KG1 (cell line): Measurements from ENCODE around the gene TOMM5.

Source experiments
- DNase-seq: peaks from one replicate; lab custom pipeline; 2025; lab: John Stamatoyannopoulos, UW

TOMM5 gene

DNA sequence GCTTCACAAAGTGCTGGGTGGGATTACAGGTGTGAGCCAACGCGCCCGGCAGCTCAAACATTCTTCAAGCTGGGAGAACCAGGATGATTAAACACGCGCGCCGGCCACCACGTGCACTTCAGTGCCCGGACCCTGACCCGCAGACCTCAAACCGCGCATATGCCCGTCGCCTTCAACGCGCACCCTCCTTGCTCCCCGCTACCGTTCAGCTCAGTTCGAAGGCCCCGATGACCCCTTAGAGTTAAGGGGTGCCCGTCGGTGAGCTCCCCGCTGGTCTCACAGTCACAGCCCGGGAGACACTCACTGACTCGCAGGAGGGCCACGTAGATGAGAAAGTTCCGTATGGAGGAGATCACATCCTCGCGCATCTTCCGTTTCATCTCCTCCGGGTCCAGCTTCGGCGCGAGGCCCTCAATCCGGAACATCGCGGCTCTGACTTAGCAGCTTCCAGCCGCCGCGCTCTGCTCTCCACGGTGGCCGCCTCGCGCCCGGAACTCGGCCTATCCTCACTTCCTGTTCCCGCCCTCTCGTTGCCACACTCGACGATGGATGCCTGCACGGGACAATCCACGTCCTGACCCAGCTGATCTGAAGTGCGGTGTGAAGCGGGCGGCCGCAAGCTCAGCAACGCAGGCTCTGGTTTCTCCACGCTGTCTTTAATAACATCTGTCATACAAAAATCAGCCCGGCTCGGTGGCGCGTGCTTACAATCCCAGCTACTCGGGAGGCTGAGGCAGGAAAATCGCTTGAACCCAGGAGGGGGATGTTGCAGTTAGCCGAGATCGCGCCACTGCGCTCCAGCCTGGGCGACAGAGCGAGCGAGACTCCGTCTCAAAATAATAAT lies at the start of gene TOMM5:
Gene TOMM5 (minus strand): TSS at position 490 of the 844 bp plus-strand sequence. CDS start 65 bp downstream, at position 425.
- DNase-seq: peak; percentile 81

DNA sequence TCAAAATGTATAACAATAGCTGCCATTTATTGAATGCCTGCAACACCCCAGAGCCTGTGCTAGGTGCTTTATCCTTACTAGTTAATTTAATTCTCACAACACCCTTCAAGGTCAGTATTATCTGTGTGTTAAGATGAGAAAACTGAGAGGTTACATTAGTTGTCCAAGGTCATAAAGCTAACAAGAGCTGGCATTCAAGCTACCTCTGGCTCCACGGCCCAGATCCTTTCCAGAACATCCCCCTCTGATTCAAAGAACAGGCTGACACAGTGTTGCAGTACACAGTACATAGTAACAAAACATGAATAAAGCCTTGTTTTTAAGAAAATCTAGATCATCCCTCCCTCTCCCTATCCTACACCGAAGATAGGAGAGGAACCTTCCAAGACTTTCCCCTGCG lies 48.9 kb upstream of the TOMM5 start:
- DNase-seq: no peak

DNA sequence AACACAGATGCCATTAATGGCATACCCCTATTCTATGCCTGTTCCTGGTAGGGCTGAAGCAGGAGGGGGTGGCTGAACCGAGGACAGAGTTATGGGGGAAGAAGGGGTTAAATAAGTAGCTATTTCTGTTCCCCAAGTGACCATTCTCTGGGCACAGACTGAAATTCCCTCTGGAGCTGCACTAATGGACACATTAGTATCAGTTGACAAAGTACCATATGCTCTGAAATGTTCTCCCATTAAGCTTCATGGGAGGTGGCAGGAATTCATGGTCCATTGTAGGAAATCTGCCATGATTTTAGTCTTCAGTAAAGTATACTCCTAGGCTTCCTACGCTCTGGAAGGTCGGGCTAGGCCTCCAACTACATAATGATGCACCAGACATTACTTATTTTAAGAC lies 47.8 kb upstream of the TOMM5 start:
- no peak for DNase-seq

DNA sequence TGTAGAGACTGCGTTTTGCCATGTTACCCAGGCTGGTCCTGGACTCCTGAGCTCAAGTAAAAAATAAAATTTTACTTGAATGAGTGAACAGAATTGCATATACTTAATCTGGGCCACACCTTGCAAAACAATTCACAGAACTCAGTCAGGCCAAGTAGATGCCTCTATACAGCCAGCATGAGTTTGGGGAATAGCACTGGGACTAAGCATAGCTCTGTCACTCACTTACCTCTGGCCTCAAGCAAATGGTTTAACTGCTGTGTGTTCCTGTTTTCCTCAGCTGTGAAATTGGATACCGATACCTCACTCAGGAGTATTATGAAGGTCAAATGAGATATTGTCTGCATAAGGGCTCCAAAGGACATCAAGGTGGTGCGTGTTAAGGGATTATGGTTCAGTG lies 47.4 kb upstream of the TOMM5 start:
- DNase-seq: no peak

DNA sequence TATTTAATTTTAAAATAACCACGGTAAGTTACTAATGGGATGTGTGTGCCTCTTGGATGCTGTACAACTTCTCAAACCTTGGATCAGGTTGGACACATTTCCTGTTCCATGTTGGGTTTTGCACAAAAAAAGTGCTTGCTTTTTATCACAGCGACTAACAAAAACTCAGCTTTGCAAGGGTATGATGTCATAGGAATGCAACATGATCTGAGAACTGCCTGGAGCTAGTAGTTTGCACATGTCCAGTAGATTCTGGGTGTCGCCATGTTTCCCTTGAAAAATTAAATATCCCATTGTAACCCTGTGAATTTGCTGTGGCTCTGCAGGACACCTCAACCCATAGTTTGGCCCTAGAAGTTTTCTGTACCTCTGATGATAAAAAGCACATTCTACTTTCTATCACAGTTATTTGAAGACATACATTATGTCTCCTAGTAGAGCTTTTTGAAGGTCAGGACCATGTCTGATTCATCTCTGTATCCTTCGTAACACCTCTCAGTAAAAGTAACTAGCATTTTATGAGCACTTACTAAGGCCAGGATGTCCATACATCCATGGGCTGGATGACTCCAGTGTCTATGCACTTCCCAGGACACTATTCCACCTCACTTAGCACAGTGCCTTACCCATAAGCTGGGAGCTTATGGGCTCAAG lies 46.8 kb upstream of the TOMM5 start:
- DNase-seq: no peak

DNA sequence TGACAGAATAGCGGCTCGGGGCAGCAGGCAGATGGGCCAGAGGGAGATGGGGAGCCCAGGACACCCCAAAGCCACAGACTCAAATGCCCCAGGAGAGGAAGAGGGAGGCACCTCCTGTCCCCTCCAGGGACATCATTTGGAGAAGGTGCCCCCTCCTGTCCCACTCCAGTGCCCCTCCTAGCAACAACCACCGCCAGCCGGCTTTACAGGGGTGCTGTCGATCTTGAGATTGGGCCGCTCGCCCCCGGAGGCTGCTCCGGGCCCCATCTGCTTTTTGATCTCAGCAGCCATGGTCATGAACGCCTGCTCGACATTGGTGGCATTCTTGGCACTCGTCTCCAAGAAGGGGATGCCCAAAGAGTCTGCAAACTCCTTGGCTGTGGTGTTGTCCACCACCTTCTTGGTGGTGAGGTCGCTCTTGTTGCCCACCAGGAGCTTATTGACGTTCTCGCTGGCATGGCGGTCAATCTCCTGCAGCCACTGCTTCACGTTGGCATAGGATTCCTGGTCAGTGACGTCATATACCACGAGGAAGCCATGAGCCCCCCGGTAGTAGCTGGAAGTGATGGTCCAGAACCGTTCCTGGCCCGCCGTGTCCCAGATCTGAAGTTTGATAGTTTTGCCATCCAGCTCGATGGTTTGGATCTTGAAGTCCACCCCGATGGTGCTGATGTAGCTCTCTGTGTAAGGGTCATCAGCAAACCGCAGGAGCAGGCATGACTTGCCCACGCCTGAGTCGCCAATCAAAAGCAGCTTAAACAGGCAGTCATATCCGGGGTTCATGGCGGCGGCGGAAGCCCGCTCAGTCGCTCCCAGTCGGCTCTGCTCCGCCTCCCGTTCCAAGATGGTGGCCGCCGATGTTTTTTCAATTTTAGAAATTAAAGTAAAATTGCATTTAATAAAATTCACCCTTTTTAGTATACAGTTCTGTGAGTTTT lies 44.4 kb upstream of the TOMM5 start:
- DNase-seq: no peak

DNA sequence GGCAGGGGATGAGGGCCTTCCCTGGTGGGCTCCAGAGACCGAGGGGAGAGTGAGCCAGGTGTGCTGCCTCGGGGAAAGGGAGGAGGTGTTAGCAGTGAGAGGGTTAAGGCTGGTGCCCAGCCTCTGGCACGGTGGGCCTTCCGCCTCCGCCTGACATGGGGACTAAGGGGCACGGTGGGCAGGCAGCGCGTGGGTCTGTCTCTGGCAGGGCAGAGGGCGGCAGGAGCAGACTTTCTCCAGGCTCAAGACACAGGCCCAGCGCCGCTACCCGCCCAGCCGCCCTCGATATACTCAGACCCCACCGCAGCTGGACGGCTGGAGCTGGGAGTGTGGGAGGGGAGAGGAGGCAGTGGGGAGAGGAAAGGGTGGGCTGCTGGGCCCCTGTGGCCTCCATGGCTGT lies 43.4 kb upstream of the TOMM5 start:
- DNase-seq: no peak

DNA sequence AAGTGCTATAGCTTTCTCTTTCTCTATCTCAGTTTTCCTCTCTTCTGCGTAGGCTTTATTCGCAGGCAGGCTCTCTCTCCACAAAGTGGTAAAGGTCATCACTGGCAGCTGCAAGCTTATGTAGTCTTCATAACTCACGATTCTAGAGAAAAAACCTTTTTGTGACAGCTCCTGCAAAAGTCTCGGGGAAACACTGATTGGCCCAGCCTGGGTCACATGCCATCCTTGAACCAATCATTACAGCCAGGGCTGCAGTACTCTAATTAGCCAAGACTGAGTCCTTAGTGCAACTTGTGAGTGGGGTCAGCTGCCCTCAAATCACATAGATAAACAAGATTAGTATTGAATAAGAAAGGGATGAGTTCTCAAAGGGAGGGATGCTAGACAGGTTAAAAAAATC lies 40.1 kb upstream of the TOMM5 start:
- no peak for DNase-seq

DNA sequence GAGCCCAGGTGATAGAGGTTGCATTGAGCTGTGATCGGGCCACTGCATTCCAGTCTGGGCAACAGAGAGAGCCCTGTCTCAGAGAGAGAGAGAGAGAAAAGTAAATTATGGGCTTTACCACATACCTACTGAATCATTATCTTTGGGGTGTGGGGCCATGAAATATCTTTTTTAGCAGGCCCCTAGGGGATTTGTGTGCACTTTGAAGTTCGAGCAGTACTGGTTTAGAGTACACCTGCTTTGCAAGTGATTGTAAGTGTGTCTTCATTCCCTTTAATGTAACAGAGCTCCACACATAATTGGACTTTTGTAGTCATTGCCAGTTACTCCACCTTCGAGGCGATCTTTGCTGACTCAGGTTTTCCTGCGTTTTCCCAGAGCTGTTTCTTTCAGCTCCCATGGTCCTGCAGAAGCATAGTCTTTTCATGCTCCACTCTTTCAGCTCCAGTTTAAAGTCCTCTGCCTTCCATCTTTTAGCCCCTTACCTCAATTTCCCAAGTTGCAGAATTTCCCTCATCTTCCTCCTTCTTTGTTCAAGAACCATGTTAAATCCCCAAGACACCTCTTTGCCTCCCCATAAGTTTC lies 34.4 kb upstream of the TOMM5 start:
- no peak for DNase-seq

DNA sequence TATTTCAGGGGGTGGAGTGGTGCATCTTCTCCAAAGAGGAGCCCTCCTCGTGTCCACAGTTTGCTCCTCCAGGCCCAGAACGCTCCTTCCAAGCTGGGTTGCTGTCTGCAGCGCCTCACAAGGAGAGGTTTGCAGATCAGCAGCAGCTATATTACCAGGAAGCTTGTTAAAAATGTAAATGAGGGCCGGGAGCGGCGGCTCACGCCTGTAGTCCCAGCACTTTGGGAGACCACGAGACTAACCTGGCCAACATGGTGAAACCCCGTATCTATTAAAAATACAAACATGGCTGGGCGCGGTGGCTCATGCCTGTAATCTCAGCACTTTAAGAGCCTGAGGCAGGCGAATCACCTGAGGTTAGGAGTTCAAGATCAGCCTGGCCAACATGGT lies 33.4 kb upstream of the TOMM5 start:
- DNase-seq: no peak

DNA sequence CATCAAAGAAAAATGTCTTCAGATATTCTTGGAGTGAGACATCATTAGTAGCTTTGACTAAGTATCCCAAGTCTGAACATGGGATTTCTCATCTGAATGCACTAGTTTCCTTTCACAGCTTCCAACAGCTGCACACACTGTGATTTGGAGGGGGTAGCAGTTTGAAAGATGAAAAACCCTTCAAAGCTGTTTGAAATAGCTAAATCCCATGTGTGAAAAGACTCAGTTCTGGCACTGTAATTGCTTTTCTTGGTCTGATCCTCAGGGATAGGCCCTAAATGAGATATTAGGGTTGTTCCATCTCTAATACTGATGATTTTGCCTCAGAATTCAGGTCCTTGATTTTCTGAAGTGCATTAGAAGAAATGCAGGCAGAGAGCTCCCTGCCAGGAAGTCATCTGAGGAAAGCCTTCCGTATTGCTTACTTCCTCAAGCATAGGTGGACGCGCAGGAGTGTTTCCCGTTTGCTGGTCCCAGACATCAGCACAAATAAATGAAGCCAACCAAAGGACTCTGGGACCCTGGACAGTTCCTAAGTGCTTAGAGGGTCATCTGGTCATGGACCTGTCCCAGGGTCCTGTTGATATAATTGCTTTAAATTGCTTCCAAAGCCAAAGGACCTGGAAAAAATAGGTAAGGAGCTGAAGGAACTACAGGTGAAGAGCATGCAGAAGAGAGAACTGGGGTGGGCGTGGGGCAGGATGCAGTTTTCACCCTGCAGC lies 32.8 kb upstream of the TOMM5 start:
- DNase-seq: no peak

DNA sequence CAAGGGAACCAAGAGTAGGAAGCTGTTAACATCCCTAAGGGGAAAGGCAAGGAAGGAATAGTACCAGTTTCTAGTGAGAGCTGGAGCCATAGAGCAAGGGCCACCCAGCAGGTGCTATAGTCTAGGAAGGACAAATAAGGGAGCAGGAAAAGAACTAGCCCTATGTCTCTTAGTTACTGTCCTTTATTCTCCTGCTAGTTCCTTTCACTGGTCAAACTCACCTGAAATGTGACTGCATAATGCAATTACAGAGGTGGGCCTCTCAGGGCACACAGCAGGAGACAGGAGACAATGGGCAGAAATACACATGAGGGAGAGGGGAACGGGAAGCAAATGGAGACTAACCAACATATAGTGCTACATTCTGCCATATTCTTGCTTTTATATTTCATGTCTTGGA lies 31.7 kb upstream of the TOMM5 start:
- DNase-seq: no peak

DNA sequence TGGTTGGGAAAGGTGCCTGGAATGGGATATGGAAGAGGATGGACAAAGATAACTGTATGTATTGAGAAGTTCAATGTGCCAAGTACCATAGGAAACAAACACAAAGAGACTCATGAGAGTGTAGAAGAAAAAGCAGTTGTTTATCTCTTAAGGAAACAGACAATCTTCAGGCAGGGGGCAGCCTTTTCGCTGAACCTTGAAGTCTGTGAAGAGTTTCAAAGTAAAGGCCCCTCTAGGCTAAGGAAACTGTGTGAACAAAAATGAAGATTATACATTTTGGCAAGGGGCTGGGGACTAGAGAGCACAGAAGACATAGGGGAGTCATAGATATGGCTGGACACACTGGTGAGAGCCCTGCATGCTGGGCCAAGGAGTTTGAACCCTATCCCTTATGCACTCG lies 30.9 kb upstream of the TOMM5 start:
- DNase-seq: no peak

DNA sequence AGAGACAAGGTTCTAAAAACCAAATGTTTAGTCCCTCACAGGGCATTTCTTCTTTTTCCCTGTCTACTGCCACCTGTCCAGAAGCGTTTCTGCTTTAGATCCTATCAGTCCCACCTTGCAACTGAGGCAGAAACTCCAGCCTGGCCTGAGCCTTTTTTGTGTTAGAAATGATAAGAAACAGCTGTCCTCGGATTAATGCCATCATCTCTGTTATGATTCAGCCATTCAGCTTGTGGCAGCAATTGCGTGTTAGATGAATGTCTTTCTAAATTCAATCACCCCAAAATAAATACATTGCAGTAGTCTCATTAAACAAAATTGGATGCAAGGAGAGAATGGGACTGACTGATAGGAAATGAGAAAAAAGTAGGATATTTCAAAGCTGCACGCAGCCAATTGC lies 30.1 kb upstream of the TOMM5 start:
- DNase-seq: no peak

DNA sequence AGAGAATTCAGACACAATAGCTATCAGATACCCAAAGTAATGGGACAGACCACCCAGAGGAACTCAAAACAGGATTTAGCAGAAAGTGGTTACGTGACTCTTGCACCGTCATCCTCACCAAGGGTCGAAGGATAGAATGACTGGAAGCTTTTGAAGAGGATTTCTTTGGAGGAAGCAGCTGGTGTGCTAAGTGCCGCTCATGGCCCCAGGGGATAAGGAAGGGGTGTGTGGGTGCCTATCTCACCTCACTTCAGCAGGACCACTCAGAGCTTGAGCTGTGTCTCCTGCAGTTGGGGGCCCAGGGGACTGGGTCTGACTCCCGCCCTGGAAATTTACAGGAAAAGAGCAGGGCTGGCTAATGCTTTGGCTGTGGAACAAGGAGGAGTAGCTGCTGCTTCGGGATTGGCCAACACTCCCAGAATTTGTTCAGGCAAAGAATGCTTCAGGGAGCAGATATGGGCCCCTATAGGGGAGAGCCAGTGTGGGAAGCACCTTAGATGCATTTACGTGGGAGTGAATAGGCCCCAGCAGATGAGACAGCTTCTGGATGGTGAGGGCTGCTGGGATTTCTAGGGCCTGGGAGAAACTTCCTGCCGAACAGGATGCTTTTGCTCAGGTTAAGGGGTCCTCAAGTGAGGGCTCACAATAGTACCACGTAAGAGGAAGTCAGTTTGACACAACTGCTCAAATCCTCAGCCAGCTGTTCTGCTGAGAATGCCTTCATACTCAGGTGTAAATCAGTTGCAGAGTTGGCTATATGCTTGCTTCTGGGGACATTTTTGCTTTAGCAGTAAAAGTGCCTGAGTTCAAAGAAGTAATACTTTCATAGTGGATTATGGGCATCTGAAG lies 29.1 kb upstream of the TOMM5 start:
- no peak for DNase-seq

DNA sequence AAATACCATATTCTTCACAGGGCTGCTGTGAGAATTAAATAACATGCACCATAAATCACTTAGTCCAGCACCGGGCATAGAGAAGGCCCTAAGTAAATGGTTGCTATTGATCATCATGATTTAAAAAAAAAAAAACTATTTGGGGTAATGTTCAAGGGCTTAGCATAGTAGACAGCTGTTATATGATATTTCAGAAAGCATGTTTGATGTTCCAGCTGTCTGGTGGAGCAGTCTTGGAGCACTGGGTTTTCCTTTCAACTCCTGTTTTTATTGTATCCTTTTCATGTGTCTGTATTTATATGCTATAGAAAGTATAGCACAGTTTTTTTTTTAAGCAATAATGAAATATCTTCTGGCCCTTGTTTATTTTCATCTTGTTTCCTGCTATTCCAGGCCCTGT lies 28.0 kb upstream of the TOMM5 start:
- DNase-seq: no peak

DNA sequence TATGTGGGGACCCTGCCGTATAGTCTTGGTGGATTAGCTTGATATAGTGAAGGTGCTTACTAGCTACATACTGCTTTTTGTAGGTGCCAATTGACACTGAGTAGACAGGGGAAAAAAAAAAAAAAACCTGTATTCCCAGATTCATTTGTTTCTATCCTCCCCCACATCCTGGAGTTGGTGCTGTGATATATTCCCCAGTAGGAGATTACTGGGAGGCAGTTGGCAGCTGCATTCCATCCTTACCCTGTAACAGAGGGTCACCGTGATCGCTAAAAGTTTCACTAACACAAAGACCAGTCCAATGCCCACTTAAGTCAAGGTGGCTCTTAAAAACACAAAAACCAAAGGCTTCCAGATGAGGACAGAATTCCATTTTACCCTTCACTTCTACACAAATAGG lies 27.4 kb upstream of the TOMM5 start:
- no peak for DNase-seq

DNA sequence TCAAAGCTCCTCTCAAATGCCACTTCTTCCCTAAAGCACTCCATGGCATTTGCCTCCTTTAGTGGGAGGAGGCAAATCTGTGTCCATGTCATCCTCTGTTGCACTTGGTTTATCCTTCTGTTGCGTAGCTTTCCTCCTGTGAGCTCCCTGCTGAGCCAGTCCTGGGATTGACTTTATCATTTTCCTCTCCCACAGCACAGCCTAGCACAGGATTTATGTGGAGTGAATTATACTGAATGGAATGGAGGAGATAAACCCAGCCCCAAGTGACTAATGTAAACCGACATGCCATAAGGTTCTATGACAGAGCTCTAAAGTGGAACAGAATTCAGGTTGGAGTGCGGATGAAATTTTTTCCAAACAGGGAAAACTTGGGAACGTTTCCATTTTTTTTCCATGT lies 26.4 kb upstream of the TOMM5 start:
- no peak for DNase-seq

DNA sequence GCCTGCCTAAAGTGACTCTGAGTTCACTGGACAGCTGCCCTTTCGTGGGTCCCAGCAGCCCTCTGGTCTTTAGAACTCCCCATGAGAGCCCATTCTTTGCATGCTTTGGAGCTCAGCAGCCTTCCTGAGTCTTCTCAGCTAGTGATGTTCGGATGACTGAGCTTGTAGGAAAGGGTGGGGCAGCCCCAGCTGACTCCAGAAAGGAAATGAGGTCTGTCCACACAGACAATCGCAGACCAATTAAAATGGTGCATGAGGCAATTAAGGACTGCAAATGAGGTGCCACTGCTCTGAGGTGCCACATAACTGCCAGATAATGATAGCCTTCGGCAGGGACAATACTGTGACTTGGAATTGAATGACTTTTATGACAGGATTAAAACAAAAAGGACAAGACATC lies 25.4 kb upstream of the TOMM5 start:
- DNase-seq: no peak

DNA sequence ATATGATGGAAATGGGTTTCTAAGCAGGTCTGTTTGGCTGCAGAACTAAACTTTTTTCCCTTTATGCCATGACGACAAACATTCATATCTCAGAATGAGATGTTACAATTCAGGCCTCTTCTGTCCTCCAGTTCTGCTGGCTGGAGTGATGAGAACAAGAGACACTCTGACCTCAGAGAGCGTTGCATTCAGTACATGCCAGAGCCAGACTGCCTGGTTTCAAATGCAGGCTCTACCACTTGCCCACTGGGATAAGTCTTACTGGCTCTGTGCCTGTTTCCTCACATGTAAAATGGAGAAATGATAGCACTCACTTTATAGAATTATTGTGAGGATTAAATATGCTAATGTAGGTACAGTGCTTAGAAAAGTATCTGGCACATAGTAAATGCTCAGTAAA lies 24.8 kb upstream of the TOMM5 start:
- no peak for DNase-seq

DNA sequence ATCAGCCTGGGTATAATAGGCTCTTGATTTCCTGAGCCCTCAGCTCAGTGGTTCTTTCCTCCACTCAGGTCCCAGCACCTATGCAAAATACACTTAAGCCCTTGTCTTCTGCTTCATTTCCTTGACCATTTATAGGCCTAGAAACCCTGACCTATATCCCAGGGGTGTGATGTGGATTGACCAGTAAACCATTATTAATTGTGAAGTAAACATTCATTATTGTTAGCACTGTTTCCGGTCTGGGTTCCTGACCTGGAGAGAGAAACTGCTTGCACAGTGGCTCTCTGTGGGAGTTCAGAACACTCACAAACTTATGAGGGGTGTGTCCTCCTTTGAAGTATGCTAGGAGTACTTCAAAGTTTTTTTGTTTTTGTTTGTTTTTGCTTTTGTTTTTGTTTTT lies 19.6 kb upstream of the TOMM5 start:
- no peak for DNase-seq
